Measurements from ENCODE around the gene PDIK1L. TPM values are rescaled to one million over a fixed set of nuclear protein-coding genes. Genes with fewer than 3 reads are reported as not detected.

The PDIK1L gene
- total RNA-seq, 1 donor from 2014 or later, result 7.2 TPM

- H3K27me3 Mint-ChIP-seq (ENCODE audit: unreplicated experiment), result peaks cover 3% of the 10 kb centered on the region
- no peaks in the 10 kb centered on the region for H3K4me1 Mint-ChIP-seq (ENCODE audit: low read depth, unreplicated experiment)
- no peak overlapping the region for H3K4me3 Mint-ChIP-seq (ENCODE audit: unreplicated experiment)
- TF ChIP-seq, protein P1, sequence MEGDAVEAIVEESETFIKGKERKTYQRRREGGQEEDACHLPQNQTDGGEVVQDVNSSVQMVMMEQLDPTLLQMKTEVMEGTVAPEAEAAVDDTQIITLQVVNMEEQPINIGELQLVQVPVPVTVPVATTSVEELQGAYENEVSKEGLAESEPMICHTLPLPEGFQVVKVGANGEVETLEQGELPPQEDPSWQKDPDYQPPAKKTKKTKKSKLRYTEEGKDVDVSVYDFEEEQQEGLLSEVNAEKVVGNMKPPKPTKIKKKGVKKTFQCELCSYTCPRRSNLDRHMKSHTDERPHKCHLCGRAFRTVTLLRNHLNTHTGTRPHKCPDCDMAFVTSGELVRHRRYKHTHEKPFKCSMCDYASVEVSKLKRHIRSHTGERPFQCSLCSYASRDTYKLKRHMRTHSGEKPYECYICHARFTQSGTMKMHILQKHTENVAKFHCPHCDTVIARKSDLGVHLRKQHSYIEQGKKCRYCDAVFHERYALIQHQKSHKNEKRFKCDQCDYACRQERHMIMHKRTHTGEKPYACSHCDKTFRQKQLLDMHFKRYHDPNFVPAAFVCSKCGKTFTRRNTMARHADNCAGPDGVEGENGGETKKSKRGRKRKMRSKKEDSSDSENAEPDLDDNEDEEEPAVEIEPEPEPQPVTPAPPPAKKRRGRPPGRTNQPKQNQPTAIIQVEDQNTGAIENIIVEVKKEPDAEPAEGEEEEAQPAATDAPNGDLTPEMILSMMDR (IDR thresholded peaks at IDR 0.05; ENCODE audit: partially characterized antibody, unreplicated experiment), result no peak
- no peak for DNase-seq
- H3K9me3 Mint-ChIP-seq (ENCODE audit: unreplicated experiment), result no peaks in the 10 kb centered on the region
- no peak overlapping the region for H3K27ac Mint-ChIP-seq (ENCODE audit: unreplicated experiment)
- no peaks in the 10 kb centered on the region for H3K36me3 Mint-ChIP-seq (ENCODE audit: unreplicated experiment)
Measured at GRCh38 chr1:26081267-26082019, 30.2 kb upstream of the PDIK1L start.

GRCh38 chr1:26082020-26082350 lies 29.6 kb upstream of the PDIK1L start:
- no peak overlapping the region for H3K27ac Mint-ChIP-seq (ENCODE audit: unreplicated experiment)
- no peaks in the 10 kb centered on the region for H3K36me3 Mint-ChIP-seq (ENCODE audit: unreplicated experiment)
- no peaks in the 10 kb centered on the region for H3K4me1 Mint-ChIP-seq (ENCODE audit: low read depth, unreplicated experiment)
- TF ChIP-seq, protein P1 (IDR thresholded peaks at IDR 0.05; ENCODE audit: partially characterized antibody, unreplicated experiment), result no peak
- peaks cover 3% of the 10 kb centered on the region for H3K27me3 Mint-ChIP-seq (ENCODE audit: unreplicated experiment)
- H3K9me3 Mint-ChIP-seq (ENCODE audit: unreplicated experiment), result no peaks in the 10 kb centered on the region
- no peak for DNase-seq
- no peak overlapping the region for H3K4me3 Mint-ChIP-seq (ENCODE audit: unreplicated experiment)

GRCh38 chr1:26083208-26083607 lies 28.4 kb upstream of the PDIK1L start:
- Mint-ChIP-seq H3K9me3 (ENCODE audit: unreplicated experiment) (no peaks in the 10 kb centered on the region), H3K4me1 (ENCODE audit: low read depth, unreplicated experiment) (no peaks in the 10 kb centered on the region), H3K36me3 (ENCODE audit: unreplicated experiment) (no peaks in the 10 kb centered on the region), H3K4me3 (ENCODE audit: unreplicated experiment) (no peak overlapping the region), H3K27ac (ENCODE audit: unreplicated experiment) (no peak overlapping the region), H3K27me3 (ENCODE audit: unreplicated experiment) (peaks cover 3% of the 10 kb centered on the region)
- TF ChIP-seq, protein P1 (IDR thresholded peaks at IDR 0.05; ENCODE audit: partially characterized antibody, unreplicated experiment), result no peak
- no peak for DNase-seq

DNA sequence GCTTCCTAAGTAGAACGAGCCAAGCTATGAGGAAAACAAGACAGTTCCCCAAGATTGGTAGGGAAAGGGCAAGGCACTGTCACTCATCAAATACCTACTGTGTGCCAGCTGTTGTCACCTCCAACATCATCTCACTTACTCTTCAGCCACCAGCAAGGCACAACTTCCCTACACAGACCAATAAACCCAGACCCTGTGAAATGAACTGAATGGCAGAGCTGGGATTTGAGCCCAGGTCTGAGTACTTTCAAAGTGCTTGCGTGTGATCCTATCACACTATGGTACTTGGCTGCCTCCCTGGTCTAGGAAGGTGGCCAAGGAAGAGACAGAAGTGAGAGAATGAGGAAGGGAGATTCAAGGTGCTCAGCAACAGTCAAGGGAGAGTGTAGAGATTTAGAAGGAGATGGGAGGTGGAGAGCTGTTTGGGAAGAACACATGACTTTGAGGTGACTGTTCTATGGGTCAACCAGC lies 27.5 kb upstream of the PDIK1L start:
- Mint-ChIP-seq H3K9me3 (ENCODE audit: unreplicated experiment) (no peaks in the 10 kb centered on the region), H3K36me3 (ENCODE audit: unreplicated experiment) (no peaks in the 10 kb centered on the region)
- no peak for DNase-seq

GRCh38 chr1:26084844-26085243 lies 26.8 kb upstream of the PDIK1L start:
- Mint-ChIP-seq H3K4me3 (ENCODE audit: unreplicated experiment) (no peak overlapping the region), H3K36me3 (ENCODE audit: unreplicated experiment) (no peaks in the 10 kb centered on the region), H3K27me3 (ENCODE audit: unreplicated experiment) (peaks cover 4% of the 10 kb centered on the region), H3K9me3 (ENCODE audit: unreplicated experiment) (no peaks in the 10 kb centered on the region), H3K27ac (ENCODE audit: unreplicated experiment) (no peak overlapping the region), H3K4me1 (ENCODE audit: low read depth, unreplicated experiment) (no peaks in the 10 kb centered on the region)
- TF ChIP-seq, protein P1 (IDR thresholded peaks at IDR 0.05; ENCODE audit: partially characterized antibody, unreplicated experiment), result no peak
- no peak for DNase-seq

More for the DNA sequence above, 27.5 kb upstream of the PDIK1L start:
- no peak overlapping the region for H3K27ac Mint-ChIP-seq (ENCODE audit: unreplicated experiment)
- no peak overlapping the region for H3K4me3 Mint-ChIP-seq (ENCODE audit: unreplicated experiment)
- peaks cover 3% of the 10 kb centered on the region for H3K27me3 Mint-ChIP-seq (ENCODE audit: unreplicated experiment)
- TF ChIP-seq, protein P1 (IDR thresholded peaks at IDR 0.05; ENCODE audit: partially characterized antibody, unreplicated experiment), result no peak
- no peaks in the 10 kb centered on the region for H3K4me1 Mint-ChIP-seq (ENCODE audit: low read depth, unreplicated experiment)
